ENCODE data around the gene TERF2IP. TPM values are rescaled to one million over a fixed set of nuclear protein-coding genes. Genes with fewer than 3 reads are reported as not detected.

Gene TERF2IP
- total RNA-seq, 1 donor from 2014 or later: 65.1 TPM

DNA sequence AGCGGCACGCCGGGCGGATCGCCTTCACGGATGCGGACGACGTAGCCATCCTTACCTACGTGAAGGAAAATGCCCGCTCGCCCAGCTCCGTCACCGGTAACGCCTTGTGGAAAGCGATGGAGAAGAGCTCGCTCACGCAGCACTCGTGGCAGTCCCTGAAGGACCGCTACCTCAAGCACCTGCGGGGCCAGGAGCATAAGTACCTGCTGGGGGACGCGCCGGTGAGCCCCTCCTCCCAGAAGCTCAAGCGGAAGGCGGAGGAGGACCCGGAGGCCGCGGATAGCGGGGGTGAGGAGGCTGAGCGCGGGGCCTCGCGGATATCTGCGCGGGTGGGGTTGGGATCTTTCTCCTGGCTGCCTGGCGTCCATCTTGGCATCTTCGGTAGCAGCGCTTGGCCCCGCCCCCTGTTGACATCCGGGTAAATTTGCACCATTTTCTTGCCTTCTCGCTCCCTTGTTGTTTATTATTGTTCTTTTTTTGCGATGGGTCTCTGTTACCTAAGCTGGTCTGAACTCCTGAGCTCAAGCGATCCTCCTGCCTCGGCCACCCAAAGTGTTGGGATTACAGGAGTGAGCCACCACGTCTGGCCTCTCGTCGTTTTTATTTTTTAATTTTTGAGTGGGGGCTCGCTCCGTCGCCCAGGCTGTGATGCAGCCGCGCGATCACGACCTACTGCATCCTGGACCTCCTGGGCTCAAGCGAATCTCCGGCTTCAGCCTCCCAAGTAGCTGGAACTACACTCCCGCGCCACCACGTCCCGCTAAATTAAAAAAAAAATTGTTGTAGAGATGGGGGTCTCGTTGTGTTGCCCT lies 898 bp downstream of the TERF2IP start:
- intact Hi-C loops (cut with DNase I): no loop called here
- no peak for TF ChIP-seq CTCF (IDR thresholded peaks at IDR 0.05)
- peak in 1 of 2 donors; percentile 14 for TF ChIP-seq POLR2A (IDR thresholded peaks at IDR 0.05)
- peak; percentile 20 to 64 for TF ChIP-seq POLR2AphosphoS5 (IDR thresholded peaks at IDR 0.05; ENCODE audit: insufficient read depth in 1 of 2, low read depth in 1 of 2)
- peak overlapping the region; percentile 99 for H3K27ac ChIP-seq
- H3K36me3 ChIP-seq: peaks cover 0 to 5% of the 10 kb centered on the region in 2 donors
- peaks cover 75% of the 10 kb centered on the region for H3K4me1 ChIP-seq
- H3K27me3 ChIP-seq: no peaks in the 10 kb centered on the region
- H3K9me3 ChIP-seq: no peaks in the 10 kb centered on the region
- DNase-seq (ENCODE audit: extremely low spot score in 2 of 2): no peak
- H3K4me3 ChIP-seq: peak overlapping the region; percentile 90 to 100

GRCh38 chr16:75653922-75654321 lies 6.3 kb downstream of the TERF2IP start:
- no peak overlapping the region for H3K27ac ChIP-seq
- no peaks in the 10 kb centered on the region for H3K9me3 ChIP-seq
- no peaks in the 10 kb centered on the region for H3K27me3 ChIP-seq
- H3K4me3 ChIP-seq: no peak overlapping the region
- H3K36me3 ChIP-seq: peaks cover 0 to 43% of the 10 kb centered on the region in 2 donors
- no peak for DNase-seq (ENCODE audit: extremely low spot score in 2 of 2)
- intact Hi-C loops (cut with DNase I): no loop called here
- peaks cover 45% of the 10 kb centered on the region for H3K4me1 ChIP-seq
- TF ChIP-seq POLR2A (IDR thresholded peaks at IDR 0.05) (no peak), CTCF (IDR thresholded peaks at IDR 0.05) (no peak), POLR2AphosphoS5 (IDR thresholded peaks at IDR 0.05; ENCODE audit: insufficient read depth in 1 of 2, low read depth in 1 of 2) (no peak)

- H3K4me1 ChIP-seq: peaks cover 10% of the 10 kb centered on the region
- intact Hi-C loops (cut with DNase I): no loop called here
- no peak for DNase-seq (ENCODE audit: extremely low spot score in 2 of 2)
- no peaks in the 10 kb centered on the region for H3K27me3 ChIP-seq
- H3K4me3 ChIP-seq: no peak overlapping the region
- H3K27ac ChIP-seq: no peak overlapping the region
- H3K9me3 ChIP-seq: no peaks in the 10 kb centered on the region
- peaks cover 0 to 49% of the 10 kb centered on the region in 2 donors for H3K36me3 ChIP-seq
- TF ChIP-seq CTCF (IDR thresholded peaks at IDR 0.05) (no peak), POLR2AphosphoS5 (IDR thresholded peaks at IDR 0.05; ENCODE audit: insufficient read depth in 1 of 2, low read depth in 1 of 2) (no peak), POLR2A (IDR thresholded peaks at IDR 0.05) (no peak)
These were observed 10.6 kb downstream of the TERF2IP start for GRCh38 chr16:75658175-75658574.

- H3K36me3 ChIP-seq: peaks cover 0 to 41% of the 10 kb centered on the region in 2 donors
- H3K27ac ChIP-seq: no peak overlapping the region
- no peak for DNase-seq (ENCODE audit: extremely low spot score in 2 of 2)
- H3K27me3 ChIP-seq: no peaks in the 10 kb centered on the region
- no peaks in the 10 kb centered on the region for H3K9me3 ChIP-seq
- no peak overlapping the region for H3K4me3 ChIP-seq
- H3K4me1 ChIP-seq: no peaks in the 10 kb centered on the region
- intact Hi-C loops (cut with DNase I): no loop called here
- TF ChIP-seq POLR2A (IDR thresholded peaks at IDR 0.05): no peak
- no peak for TF ChIP-seq CTCF (IDR thresholded peaks at IDR 0.05)
- no peak for TF ChIP-seq POLR2AphosphoS5 (IDR thresholded peaks at IDR 0.05; ENCODE audit: insufficient read depth in 1 of 2, low read depth in 1 of 2)
These were observed 12.7 kb downstream of the TERF2IP start for GRCh38 chr16:75660321-75660720.

GRCh38 chr16:75660726-75661302 lies 13.2 kb downstream of the TERF2IP start:
- no peaks in the 10 kb centered on the region for H3K4me1 ChIP-seq
- intact Hi-C loops (cut with DNase I): no loop called here
- no peaks in the 10 kb centered on the region for H3K27me3 ChIP-seq
- no peaks in the 10 kb centered on the region for H3K9me3 ChIP-seq
- TF ChIP-seq POLR2AphosphoS5 (IDR thresholded peaks at IDR 0.05; ENCODE audit: insufficient read depth in 1 of 2, low read depth in 1 of 2): no peak
- TF ChIP-seq POLR2A (IDR thresholded peaks at IDR 0.05): no peak
- H3K27ac ChIP-seq: no peak overlapping the region
- DNase-seq (ENCODE audit: extremely low spot score in 2 of 2): no peak
- no peak overlapping the region for H3K4me3 ChIP-seq
- peaks cover 0 to 36% of the 10 kb centered on the region in 2 donors for H3K36me3 ChIP-seq
